Tibial artery (tissue), 4 donors: ENCODE results near the gene PLBD2.
"Not testable (repeated sequence)": the region's sequence is repeated elsewhere in the genome, so short reads cannot be mapped to it uniquely, and the experiment has no call there.

ENCODE experiments used
- DNase-seq, 2 donors: peaks; one replicate each; pipeline ENCODE4 v3.0.0-alpha.2; 2019
- H3K27ac ChIP-seq, 2 donors: fragments of 200-600 bp; sonication (generic) in 1 of 2; 1 replicate in 1 of 2; 2 replicates in 1 of 2; pipeline ENCODE4 v1.5.1; 2018 to 2019; ENCODE audit warnings: mild to moderate bottlenecking in 1 of 2
- H3K27me3 ChIP-seq, 2 donors: fragments of 200-600 bp; sonication (generic) in 1 of 2; one replicate each; pipeline versions ENCODE4 v1.5.1 to v1.6.0; 2016 to 2019
- H3K36me3 ChIP-seq, 3 donors: fragments of 200-600 bp; sonication (generic) in 2 of 3; one replicate each; pipeline ENCODE4 v1.5.1; 2016 to 2019; ENCODE audit warnings: mild to moderate bottlenecking in 2 of 3
- H3K4me1 ChIP-seq, 4 donors: fragments of 200-600 bp; sonication (generic) in 2 of 4; 1 replicate in 3 of 4; 2 replicates in 1 of 4; pipeline ENCODE4 v1.5.1; 2016 to 2019
- H3K4me3 ChIP-seq, 2 donors: fragments of 200-600 bp; sonication (generic) in 1 of 2; 1 replicate in 1 of 2; 2 replicates in 1 of 2; pipeline ENCODE4 v1.5.1; 2018 to 2019; ENCODE audit warnings: mild to moderate bottlenecking in 2 of 2
- H3K9me3 ChIP-seq, 3 donors: fragments of 200-600 bp; sonication (generic) in 1 of 3; one replicate each; pipeline ENCODE4 v1.5.1; 2016 to 2019
- CTCF ChIP-seq, 2 experiments: fragments of 200-600 bp in 1 of 2; fragments of 450-650 bp in 1 of 2; IDR thresholded peaks; one replicate each; pipeline ENCODE4 v1.5.1; 2017 to 2019; ENCODE audit warnings: antibody characterized with exemption in 2 of 2, mild to moderate bottlenecking in 1 of 2, moderate library complexity in 1 of 2
- intact Hi-C: fragments of 100-400 bp; cut with DNase I; formaldehyde crosslinking; loops from one replicate; pipeline ENCODE4 v1.15.0; 2023; ENCODE audit warnings: low total_unique reads

PLBD2 gene

GRCh38 chr12:113347892-113348291, 10.5 kb upstream of the PLBD2 start:
- peaks cover 0 to 7% of the 10 kb centered on the region in 2 donors for H3K27me3 ChIP-seq
- TF ChIP-seq CTCF (IDR thresholded peaks at IDR 0.05), result no peak
- intact Hi-C loops, result no loop called here
- no peak for DNase-seq
- no peaks in the 10 kb centered on the region for H3K36me3 ChIP-seq
- no peaks in the 10 kb centered on the region for H3K9me3 ChIP-seq
- H3K4me1 ChIP-seq, result no peaks in the 10 kb centered on the region
- H3K27ac ChIP-seq, result no peak overlapping the region
- H3K4me3 ChIP-seq, result no peak overlapping the region

GRCh38 chr12:113348849-113349536, 9.4 kb upstream of the PLBD2 start:
- Histone ChIP-seq H3K27ac (no peak overlapping the region), H3K4me3 (no peak overlapping the region), H3K36me3 (no peaks in the 10 kb centered on the region), H3K9me3 (no peaks in the 10 kb centered on the region), H3K27me3 (peaks cover 0 to 7% of the 10 kb centered on the region in 2 donors), H3K4me1 (no peaks in the 10 kb centered on the region)
- no peak for TF ChIP-seq CTCF (IDR thresholded peaks at IDR 0.05)
- no peak for DNase-seq
- intact Hi-C loops, result no loop called here

- DNase-seq, result no peak
- Histone ChIP-seq H3K9me3 (no peaks in the 10 kb centered on the region), H3K36me3 (no peaks in the 10 kb centered on the region), H3K27ac (no peak overlapping the region), H3K27me3 (peaks cover 0 to 7% of the 10 kb centered on the region in 2 donors), H3K4me1 (no peaks in the 10 kb centered on the region), H3K4me3 (no peak overlapping the region)
- TF ChIP-seq CTCF (IDR thresholded peaks at IDR 0.05), result no peak
- intact Hi-C loops, result no loop called here
These were observed 7.3 kb upstream of the PLBD2 start for GRCh38 chr12:113351089-113351488.

- H3K4me3 ChIP-seq, H3K27me3 ChIP-seq, H3K36me3 ChIP-seq, H3K27ac ChIP-seq, intact Hi-C loops, H3K4me1 ChIP-seq, H3K9me3 ChIP-seq, DNase-seq: not testable (repeated sequence)
These were observed 4.2 kb upstream of the PLBD2 start for GRCh38 chr12:113354192-113354591.

- Histone ChIP-seq H3K4me3 (peak overlapping the region; percentile 68 to 78), H3K27ac (peak overlapping the region; percentile 85 to 86), H3K36me3 (peaks cover 0 to 8% (median 0%) of the 10 kb centered on the region in 3 donors), H3K4me1 (peaks cover 0 to 20% (median 14%) of the 10 kb centered on the region in 4 donors), H3K9me3 (no peaks in the 10 kb centered on the region), H3K27me3 (no peaks in the 10 kb centered on the region)
- intact Hi-C loops, result loop anchor here (5.0 kb wide), 1 partner anchor 162 kb away; no protein-coding TSS in a partner anchor
- TF ChIP-seq CTCF (IDR thresholded peaks at IDR 0.05), result no peak
- peak; percentile 60 to 71 for DNase-seq
These were observed 949 bp downstream of the PLBD2 start for GRCh38 chr12:113359133-113359938.
